OCI-LY3 (cell line): ENCODE measurements around the gene ERVH48-1.
A peak's percentile ranks its signal among the peaks of the same experiment; 100 is the strongest.
"Not testable (repeated sequence)": the region's sequence is repeated elsewhere in the genome, so short reads cannot be mapped to it uniquely, and the experiment has no call there.

Source experiments
- H2AFZ ChIP-seq: fragments of 200-600, 300-600 bp; shearing (Covaris generic); 2 replicates; pipeline ENCODE4 v1.6.0; 2014; ENCODE audit warnings: antibody characterized with exemption, low read depth, low read length
- H3K27ac ChIP-seq: fragments of 200-600, 300-600 bp; sonication (generic); 2 replicates; pipeline ENCODE4 v1.5.1; 2014; ENCODE audit warnings: mild to moderate bottlenecking, low read length, moderate library complexity, mixed read lengths
- H3K27me3 ChIP-seq: fragments of 200-600, 300-600 bp; sonication (generic); 2 replicates; pipeline ENCODE4 v1.6.1; 2014; ENCODE audit warnings: low read depth, low read length, mixed read lengths
- H3K36me3 ChIP-seq: fragments of 200-600, 300-600 bp; sonication (generic); replicated peaks from 2 replicates; pipeline ENCODE3; 2014; ENCODE audit warnings: low read depth, low read length, mixed read lengths
- H3K4me1 ChIP-seq: fragments of 300-600, 200-600 bp; sonication (generic); 2 replicates; pipeline ENCODE4 v1.6.1; 2014; ENCODE audit warnings: low read length, mixed read lengths
- H3K4me2 ChIP-seq: fragments of 200-600, 300-600 bp; sonication (generic); 2 replicates; pipeline ENCODE4 v1.6.1; 2014; ENCODE audit warnings: low read length, mixed read lengths
- H3K4me3 ChIP-seq: fragments of 300-600, 200-600 bp; sonication (generic); 2 replicates; pipeline ENCODE4 v1.5.1; 2014; ENCODE audit warnings: antibody characterized with exemption, mild to moderate bottlenecking, low read length, moderate library complexity
- H3K79me2 ChIP-seq: fragments of 300-600, 200-600 bp; shearing (Covaris generic); 2 replicates; pipeline ENCODE4 v1.6.1; 2014; ENCODE audit warnings: mild to moderate bottlenecking, low read length, mixed read lengths
- H3K9ac ChIP-seq: fragments of 300-600, 200-600 bp; shearing (Covaris generic); 2 replicates; pipeline ENCODE4 v1.6.0; 2014; ENCODE audit warnings: mild to moderate bottlenecking, low read length, moderate library complexity
- H3K9me3 ChIP-seq: fragments of 200-600, 300-600 bp; shearing (Covaris generic); 2 replicates; pipeline ENCODE4 v1.6.1; 2014; ENCODE audit warnings: low read length, mixed read lengths; ENCODE audit not compliant: insufficient read depth
- H4K20me1 ChIP-seq: fragments of 200-600, 300-600 bp; sonication (generic); 2 replicates; pipeline ENCODE4 v1.6.1; 2016; ENCODE audit warnings: low read length, mixed read lengths; ENCODE audit not compliant: insufficient read depth
- EZH2phosphoT487 ChIP-seq: fragments of 200-600 bp; shearing (Covaris generic); IDR thresholded peaks from 2 replicates; pipeline ENCODE4 v1.6.1; 2018; ENCODE audit warnings: antibody characterized with exemption, mixed run types, low read depth
- TF ChIP-seq, protein P1 (sequence below): fragments of 200-600, 300-600 bp; sonication (generic); IDR thresholded peaks from 2 replicates; pipeline ENCODE4 v1.5.1; 2014; ENCODE audit warnings: antibody characterized with exemption, low read length, low read depth

ERVH48-1 gene

DNA sequence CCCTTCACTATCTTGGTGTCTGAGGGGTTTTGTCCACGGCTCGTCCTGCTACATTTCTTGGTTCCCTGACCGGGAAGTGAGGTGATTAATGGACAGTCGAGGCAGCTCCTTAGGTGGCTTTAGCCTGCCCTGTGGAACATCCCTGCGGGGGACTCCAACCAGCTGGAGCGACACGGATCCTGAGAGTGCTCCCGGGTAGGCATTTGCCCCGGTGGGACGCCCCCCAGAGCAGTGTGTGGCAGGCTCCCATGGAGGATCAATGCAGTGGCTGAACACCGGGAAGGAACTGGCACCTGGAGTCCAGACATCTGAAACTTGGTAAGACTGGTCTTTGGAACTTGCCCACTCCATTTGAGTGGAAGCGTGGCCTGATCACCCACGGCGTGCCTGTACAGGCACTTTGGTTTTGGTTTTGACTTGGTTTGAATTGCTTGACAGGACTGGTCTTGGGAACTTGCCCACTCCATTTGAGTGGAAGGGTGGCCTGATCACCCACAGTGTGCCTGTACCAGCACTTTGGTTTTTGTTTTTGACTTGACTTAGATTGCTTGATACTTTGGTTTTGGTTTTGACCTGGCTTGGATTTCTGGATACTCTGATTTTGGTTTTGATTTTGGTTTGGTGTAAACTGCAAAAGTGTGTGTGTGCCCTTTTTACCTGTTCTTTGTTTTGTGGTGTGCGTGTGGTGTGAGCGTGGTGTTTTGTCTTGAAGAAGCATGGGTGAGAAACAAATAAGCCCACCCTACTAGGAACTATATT lies 7.1 kb upstream of the ERVH48-1 start:
- H3K36me3 ChIP-seq, H3K9ac ChIP-seq, H3K79me2 ChIP-seq, H3K27ac ChIP-seq, H4K20me1 ChIP-seq, H3K9me3 ChIP-seq, H3K27me3 ChIP-seq, H2AFZ ChIP-seq, H3K4me3 ChIP-seq: not testable (repeated sequence)
- Histone ChIP-seq H3K4me2 (peak overlapping the region; percentile 60), H3K4me1 (peaks cover 22% of the 10 kb centered on the region)

DNA sequence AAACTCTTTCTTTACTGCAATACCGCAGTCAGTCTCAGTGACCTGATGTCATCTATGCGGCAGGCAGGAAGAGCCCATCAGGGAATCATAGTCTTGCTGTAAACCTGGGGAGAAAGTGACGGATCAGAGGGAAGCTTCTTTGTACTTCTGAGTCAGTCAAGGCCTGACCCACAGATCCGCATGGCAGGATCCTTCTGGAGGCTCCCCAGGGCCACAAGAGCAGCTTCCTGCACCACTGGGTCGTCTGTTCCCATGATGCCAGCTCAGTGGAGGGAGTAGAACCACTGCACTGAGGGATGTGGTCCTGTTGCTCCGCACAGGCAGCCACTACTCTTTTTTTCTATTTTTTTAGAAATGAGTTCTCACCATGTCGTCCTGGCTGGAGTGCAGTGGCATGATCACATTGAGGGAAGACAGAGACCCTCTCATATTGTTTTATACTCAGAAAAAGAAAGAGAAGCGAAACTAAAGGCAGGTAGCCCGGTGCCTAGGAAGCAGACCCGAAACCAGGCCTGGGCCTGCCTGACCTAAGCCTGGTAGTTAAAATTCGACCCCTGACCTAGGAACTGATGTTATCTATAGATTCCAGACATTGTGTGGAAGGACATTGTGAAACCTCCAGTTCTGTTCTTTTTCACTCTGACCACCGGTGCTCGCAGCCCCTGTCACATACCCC lies 6.3 kb upstream of the ERVH48-1 start:
- H3K4me1 ChIP-seq, result peaks cover 14% of the 10 kb centered on the region
- peak overlapping the region; percentile 16; the same call in 1 of the 2 replicates for H3K9ac ChIP-seq
- H3K4me2 ChIP-seq, result peak overlapping the region; percentile 60
- no peak overlapping the region for H2AFZ ChIP-seq
- H3K9me3 ChIP-seq, result no peaks in the 10 kb centered on the region
- no peaks in the 10 kb centered on the region for H3K36me3 ChIP-seq
- H3K79me2 ChIP-seq, result no peaks in the 10 kb centered on the region
- peak overlapping the region; percentile 20; the same call in 1 of the 2 replicates for H3K27ac ChIP-seq
- TF ChIP-seq, protein P1, sequence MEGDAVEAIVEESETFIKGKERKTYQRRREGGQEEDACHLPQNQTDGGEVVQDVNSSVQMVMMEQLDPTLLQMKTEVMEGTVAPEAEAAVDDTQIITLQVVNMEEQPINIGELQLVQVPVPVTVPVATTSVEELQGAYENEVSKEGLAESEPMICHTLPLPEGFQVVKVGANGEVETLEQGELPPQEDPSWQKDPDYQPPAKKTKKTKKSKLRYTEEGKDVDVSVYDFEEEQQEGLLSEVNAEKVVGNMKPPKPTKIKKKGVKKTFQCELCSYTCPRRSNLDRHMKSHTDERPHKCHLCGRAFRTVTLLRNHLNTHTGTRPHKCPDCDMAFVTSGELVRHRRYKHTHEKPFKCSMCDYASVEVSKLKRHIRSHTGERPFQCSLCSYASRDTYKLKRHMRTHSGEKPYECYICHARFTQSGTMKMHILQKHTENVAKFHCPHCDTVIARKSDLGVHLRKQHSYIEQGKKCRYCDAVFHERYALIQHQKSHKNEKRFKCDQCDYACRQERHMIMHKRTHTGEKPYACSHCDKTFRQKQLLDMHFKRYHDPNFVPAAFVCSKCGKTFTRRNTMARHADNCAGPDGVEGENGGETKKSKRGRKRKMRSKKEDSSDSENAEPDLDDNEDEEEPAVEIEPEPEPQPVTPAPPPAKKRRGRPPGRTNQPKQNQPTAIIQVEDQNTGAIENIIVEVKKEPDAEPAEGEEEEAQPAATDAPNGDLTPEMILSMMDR, result no peak
- TF ChIP-seq EZH2phosphoT487, result no peak
- peak overlapping the region; percentile 18; the same call in 1 of the 2 replicates for H3K4me3 ChIP-seq
- H4K20me1 ChIP-seq, result no peaks in the 10 kb centered on the region
- H3K27me3 ChIP-seq, result no peaks in the 10 kb centered on the region

DNA sequence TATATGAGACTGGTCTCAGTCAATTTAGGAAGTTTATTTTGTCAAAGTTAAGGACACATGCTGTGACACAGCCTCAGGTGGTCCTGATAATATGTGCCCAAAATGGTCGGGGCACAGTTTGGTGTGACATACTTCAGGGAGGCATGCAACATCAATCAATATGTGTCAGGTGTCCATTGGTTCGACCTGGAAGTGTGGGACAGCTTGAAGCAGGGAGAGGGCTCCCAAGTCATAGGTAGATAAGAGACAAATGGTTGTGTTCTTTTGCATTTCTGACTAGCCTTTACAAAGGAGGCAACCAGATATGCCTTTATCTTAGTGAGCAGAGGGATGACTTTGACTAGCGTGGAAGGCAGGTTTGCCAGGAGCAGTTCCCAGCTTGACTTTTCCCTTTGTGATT lies 4.5 kb upstream of the ERVH48-1 start:
- Histone ChIP-seq H3K9ac (no peak overlapping the region), H3K4me2 (no peak overlapping the region), H3K36me3 (no peaks in the 10 kb centered on the region), H4K20me1 (no peaks in the 10 kb centered on the region), H3K79me2 (no peaks in the 10 kb centered on the region), H3K27me3 (no peaks in the 10 kb centered on the region), H2AFZ (no peak overlapping the region), H3K4me1 (peaks cover 14% of the 10 kb centered on the region), H3K9me3 (no peaks in the 10 kb centered on the region), H3K4me3 (no peak overlapping the region), H3K27ac (no peak overlapping the region)
- TF ChIP-seq, protein P1, result no peak
- no peak for TF ChIP-seq EZH2phosphoT487

DNA sequence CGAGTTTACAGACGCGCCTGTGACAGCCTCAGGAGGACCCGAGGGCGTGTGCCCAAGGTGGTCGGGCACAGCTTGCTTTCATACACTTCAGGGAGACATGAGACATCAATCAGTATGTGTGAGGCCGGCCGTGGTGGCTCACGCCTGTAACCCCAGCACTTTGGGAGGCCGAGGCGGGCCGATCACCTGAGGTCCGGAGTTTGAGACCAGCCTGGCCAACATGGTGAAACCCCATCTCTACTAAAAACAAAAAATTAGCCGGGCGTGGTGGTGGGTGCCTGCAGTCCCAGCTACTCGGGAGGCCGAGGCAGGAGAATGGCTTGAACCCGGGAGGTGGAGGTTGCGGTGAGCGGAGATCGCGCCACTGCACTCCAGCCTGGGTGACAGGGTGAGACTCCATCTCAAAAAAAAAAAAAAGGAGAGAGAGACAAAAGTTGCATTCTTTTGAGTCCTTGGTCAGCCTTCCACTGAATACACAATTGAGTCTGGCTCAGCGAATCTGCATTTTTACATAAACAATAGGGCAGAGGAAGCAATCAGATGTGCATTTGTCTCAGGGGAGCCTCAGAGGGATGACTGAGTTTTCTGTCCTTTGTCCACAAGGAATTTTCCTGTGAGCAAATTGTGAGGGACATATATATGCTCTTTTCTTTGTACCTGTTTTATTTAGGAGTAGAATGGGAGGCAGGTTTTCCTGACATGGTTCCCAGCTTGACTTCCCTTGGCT lies 2.2 kb upstream of the ERVH48-1 start:
- H3K4me3 ChIP-seq, H3K9ac ChIP-seq, H4K20me1 ChIP-seq, H3K27ac ChIP-seq, H3K9me3 ChIP-seq, H3K36me3 ChIP-seq, H3K4me2 ChIP-seq, H3K27me3 ChIP-seq, H2AFZ ChIP-seq, H3K79me2 ChIP-seq: not testable (repeated sequence)
- H3K4me1 ChIP-seq, result peaks cover 25% of the 10 kb centered on the region

DNA sequence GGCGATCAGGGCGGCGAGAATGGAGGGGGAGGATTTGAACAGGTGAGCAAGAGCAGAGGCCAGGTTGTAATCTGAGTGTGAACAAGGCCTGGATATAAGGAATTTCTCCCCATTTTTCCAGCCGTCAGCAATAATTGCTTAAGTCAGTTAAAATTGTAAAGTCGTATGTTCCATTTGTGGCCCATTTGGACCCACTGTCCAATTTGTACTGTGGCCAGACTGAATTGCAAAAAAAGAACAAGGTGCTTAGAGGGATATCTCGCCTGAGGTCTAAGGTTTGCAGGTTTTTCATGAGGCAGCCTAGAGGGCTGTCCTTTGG lies 1.0 kb downstream of the ERVH48-1 start:
- peak overlapping the region; percentile 51 for H3K27ac ChIP-seq
- H3K79me2 ChIP-seq, result no peaks in the 10 kb centered on the region
- no peaks in the 10 kb centered on the region for H4K20me1 ChIP-seq
- H3K4me2 ChIP-seq, result peak overlapping the region; percentile 85
- no peak for TF ChIP-seq EZH2phosphoT487
- TF ChIP-seq, protein P1, result no peak
- H3K4me3 ChIP-seq, result peak overlapping the region; percentile 74
- no peaks in the 10 kb centered on the region for H3K27me3 ChIP-seq
- H3K4me1 ChIP-seq, result peaks cover 12% of the 10 kb centered on the region
- H3K9me3 ChIP-seq, result no peaks in the 10 kb centered on the region
- H3K36me3 ChIP-seq, result no peaks in the 10 kb centered on the region
- peak overlapping the region; percentile 70; the same call in 1 of the 2 replicates for H2AFZ ChIP-seq
- H3K9ac ChIP-seq, result peak overlapping the region; percentile 79
